GM19467 (cell line): Measurements from ENCODE around the gene INHBA.

Source experiments
- ATAC-seq: cut with Tn5 transposase; IDR thresholded peaks from one replicate; pipeline ENCODE4 v1.9.1; 2021; ENCODE audit warnings: mild to moderate bottlenecking, moderate library complexity; ENCODE audit not compliant: unreplicated experiment

Gene INHBA

DNA sequence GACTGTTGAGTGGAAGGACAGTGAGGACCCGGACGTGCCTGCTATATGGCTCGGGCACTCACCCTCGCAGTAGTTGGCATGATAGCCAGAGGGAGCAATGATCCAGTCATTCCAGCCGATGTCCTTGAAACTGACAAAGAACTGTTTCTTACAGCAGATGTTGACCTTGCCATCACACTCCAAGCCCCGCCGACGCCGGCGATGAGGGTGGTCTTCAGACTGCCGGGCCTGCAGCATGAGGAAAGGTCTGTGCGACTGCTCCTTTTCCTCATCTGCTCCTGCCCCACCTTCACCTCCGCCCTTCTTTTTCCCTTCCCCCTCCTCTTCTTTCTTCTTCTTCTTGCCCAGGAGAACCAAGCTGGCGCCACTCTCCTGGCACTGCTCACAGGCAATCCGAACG is 13.1 kb downstream of the INHBA start:
- ATAC-seq = no peak

DNA sequence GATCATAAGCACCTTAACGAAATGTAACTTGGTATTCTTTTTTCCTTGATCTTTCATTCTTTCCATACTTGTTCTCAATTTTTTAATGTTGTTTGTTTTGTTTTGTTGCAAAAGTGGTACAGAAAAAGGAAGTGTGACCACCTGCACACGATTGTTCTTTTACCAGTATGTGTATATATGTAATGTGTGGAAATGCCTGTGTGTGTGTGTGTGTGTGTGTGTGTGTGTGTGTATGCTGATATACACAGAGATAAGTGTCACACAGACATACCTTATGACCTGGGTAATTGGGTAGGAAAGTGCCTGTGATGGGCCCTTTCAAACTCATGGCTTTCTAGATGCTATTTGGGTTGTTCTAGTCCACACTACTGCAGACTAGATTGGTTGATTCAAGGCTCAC is 14.0 kb downstream of the INHBA start:
- no peak for ATAC-seq

DNA sequence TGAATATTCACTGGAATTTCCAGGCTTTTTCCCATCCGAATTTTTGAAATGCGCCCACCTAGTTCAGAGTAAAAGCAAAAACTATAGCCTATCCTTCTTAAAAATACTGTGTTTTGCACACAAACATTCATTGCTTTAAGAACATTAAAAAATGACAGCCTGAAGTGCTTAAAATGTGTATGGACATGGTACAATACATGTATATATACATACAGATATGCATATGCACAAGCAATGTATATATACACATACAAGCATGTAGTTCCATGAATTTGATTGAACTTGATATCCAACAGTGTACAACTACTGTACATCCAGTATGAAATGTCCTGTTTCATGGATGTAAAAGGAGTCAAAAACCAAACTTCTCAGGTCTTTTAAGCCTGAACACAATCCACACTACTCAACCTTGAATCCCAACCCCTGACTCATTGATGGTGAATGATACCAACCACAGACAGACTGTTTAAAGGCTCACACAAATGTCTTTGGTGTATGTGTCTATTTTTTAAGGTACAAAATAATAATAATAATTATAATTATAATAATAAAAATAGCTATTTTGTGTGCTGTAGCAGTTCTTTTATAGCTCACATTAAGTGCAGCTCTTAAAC is 14.8 kb downstream of the INHBA start:
- no peak for ATAC-seq

DNA sequence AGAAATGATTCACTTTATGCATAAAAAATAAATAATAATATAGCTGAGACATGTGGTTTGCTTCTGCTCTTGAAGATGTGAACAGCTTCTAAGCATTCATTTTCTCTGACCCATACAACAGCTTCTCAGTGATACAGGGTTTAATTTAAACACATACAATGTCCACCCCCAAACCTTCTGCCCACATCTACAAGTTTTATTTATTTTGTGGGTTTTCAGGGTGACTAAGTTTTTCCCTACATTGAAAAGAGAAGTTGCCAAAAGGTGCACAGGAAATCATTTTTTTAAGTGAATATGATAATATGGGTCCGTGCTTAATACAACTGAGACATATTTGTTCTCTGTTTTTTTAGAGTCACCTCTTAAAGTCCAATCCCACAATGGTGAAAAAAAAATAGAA is 17.2 kb downstream of the INHBA start:
- no peak for ATAC-seq

DNA sequence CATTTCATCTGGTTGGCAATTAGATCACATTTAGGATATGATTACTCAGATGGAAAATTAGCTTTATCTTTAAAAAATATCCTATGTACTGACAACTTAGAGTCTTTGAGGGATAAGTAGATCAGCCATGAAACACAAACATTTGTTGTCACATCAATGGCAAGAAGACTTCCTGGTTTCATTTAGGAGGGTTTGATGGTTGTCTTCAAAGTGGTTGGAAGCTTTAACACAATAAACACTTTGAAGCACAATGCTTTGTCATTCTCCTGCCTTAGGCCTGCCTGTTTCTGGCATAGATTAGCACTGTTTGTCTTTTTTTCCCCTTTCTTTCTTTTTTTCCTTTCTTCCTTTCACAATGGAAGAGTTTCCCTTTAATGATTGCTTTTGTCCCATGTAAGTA is 20.5 kb downstream of the INHBA start:
- ATAC-seq = no peak

DNA sequence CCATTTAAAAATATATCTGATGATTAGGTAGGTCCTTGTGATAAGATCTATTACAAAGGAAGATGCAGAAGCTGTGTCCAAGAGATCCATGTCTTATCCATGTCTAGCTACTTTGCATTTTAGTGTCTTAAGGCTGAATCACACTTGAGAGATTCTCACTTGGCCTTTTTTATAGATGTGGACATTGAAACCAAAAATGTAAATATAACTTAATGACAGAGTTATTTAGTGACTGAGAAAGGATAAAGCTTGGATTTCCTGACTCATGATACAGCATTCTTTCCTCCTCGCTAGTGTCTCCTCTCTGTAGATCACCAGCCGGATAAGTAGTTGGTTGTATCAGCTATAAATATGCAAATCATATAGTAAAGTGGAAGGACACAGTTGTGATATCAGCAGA is 23.3 kb downstream of the INHBA start:
- no peak for ATAC-seq

DNA sequence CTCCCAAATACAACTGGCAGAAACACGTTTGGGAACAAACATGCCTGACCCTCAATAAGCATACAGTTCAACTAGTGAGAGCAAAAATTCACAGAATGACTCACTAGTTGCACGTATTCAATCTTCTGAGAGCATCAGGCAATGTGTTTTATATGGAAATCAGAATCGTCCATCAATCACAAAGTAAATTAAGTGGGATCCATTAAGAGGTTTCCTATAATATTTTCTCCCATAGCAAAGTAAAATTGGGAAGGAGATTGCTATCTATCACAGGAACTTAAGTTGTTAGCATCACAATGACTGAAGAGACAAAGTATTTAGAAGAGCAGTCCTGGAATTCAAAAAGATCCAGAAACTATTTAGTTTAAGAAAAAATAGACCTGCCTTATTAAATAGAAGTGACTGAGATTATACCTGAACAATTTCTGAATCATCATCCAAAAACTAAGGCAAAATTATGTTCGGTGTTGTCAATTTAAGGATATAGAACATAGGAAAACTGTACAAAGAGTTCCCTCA is 28.3 kb downstream of the INHBA start:
- no peak for ATAC-seq

DNA sequence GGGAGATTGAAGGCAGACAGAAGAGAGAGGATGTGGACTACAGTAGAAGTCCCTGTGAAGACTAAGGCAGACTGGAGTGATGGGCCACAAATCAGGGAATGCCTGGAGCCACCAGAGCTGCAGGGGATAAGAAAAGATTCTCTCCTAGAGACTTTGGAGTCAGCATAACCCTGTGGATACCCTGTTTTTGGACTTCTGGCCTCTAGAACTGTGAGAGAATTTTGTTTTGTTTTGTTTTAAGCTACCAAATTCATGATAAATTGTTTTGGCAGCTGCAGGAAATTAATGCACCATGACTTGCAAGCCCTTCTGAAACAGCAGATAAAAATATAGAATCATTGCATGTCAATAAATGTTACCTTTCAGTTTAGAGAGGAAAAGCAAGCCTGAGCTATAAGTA is 41.3 kb downstream of the INHBA start:
- no peak for ATAC-seq

DNA sequence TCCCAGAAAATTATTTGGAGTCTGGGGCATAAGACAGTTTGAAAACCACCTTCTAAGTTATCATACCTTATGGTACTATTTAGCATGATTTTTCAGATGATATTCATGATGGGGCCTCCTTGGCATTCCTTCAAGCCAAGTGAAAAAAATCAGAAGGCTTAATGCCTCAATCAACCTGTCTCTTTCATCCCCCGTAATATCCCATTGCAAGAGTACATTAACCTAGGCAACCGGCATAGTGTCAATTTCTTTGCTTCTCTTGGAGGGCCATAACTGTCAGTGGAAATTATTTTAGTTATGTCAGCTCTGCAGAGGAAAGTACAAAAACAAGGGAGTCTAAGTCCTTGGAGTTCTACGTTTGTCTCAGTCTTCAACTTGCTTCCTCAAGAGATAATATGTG is 43.4 kb downstream of the INHBA start:
- ATAC-seq = no peak

DNA sequence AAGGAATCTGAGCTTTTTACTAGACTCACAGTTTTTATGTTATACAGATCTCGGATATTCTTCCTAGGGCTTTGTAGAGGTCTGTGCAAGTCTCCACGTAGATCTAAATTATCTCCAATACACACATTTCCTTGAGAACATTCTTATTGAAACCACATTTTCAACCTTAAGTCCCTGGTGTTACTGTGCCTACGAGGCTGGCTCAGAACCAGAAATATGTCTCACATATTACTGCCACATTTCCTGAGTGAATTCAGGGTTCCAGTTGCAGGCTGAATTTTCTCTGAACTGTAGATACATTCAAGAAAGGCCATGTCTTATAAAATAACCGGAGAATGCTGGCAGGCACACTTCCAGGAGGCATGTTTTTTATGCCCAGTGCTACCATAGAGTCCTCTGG is 46.5 kb downstream of the INHBA start:
- no peak for ATAC-seq

DNA sequence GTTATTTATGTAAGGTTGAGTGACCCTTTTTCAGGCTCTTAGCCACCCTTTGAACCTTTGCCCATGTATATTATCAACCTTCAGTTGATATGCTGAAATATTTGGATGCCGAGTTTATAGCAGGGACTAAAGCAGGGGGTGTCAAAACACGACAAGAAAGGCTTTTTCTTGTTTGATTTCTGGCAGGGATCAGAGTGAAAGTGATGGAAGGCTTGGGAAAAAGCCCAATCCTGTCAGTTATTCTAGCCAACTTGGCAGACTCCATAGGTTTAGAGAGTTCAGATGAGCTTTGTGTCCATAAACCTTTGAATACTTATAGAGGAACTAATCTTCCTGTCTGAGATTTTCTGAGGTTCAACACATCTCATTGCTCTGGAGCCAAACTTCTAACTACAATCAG is 47.5 kb downstream of the INHBA start:
- no peak for ATAC-seq

DNA sequence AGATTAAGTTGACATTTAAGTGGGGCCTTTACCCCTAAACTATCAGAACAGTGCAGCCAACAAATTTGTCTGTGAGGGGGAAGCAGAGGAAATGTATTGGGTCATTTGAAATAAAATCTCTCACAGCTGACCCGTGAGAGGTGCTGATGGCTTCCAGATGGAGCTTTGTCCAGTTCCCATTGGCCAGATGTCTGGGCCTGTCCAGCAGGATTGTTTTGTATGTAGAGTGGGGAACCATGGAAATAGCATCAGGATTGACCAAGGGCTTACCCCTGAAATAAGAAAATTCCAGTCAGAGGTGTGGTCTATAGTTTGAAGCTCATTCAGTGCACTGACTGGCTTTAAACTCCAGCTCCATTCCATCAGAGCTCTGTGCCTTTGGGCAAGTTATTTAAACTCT is 50.6 kb downstream of the INHBA start:
- no peak for ATAC-seq

DNA sequence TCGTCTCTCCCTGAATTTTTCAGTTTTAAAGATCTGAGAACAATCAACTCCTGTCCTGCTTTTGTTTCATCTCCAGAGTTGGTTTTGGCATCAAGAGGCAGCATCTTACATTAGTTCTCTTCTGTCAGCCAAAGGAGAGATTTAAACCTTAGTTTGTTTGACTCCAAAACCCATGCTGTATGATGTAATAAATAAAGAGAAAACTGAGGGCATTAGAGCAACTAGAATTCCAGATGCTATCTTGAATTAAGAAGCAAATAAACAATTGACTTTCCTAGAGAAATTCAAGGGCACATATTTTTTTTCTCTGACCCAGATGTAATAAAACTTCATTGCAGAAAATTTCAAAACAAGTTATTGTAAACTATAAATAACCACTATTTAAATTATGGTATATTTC is 54.4 kb downstream of the INHBA start:
- no peak for ATAC-seq

DNA sequence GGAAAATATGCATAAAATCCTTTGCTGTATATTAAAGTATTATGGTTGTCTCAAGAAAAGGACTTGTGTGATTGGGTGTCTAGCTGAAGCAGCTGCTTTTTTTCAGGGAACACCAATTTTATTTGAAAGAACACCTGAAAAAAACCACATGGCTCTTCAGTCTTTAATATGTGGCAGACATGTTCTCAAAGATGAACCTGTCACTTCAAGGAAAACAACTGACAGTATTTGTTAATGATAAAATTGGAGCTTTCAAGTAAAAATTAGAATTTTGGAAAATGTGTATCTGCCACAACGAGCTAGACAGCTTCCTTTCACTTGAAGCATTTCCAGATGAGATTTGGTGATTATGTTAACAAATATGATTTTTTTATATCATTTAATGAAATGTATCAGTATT is 59.3 kb downstream of the INHBA start:
- no peak for ATAC-seq

DNA sequence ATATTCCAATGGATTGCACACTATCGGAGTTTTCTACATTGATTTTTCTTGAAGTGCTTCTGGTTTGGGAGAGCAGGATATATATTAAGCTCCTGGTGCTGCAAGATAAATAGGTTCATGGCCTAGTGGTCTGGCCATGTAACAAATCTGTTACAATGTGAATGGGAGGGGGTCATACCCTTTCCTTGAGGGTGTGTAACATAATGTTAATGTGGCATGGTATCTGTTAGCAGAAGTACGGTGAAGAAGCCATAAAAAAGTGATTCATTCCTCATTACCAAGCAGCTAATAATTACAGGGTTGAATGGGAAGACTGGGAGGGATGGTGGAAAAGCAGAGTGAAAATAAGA is 61.2 kb downstream of the INHBA start:
- no peak for ATAC-seq

DNA sequence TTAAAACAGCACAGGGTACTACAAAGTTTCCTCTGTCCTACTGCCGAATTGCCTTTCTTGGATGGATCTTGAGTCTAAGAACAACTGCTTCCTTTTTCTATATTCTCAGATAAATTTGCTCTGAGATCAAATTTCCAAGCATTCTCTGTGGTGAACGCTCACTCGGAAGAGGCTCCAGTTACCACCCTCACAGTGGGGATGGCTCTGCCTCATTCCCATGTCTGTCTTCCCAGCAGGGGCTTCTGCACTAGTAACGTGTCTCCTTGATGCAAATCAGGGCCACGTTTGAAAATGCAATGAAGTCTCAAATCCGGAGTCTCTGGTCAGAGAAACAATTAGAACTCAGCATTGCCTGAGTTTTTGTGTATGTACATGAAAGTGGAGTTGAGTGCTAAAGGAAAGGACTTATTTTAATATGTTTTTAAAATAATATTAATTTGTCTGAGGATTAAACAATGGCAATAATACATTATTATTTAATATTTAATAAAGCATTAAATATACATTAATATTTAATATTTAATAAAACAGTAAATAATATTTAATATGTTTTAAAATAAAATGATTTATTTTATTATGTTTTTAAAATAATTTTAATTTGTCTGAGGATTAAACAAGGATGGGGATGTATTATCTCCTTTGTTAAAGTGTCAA is 61.8 kb downstream of the INHBA start:
- no peak for ATAC-seq

DNA sequence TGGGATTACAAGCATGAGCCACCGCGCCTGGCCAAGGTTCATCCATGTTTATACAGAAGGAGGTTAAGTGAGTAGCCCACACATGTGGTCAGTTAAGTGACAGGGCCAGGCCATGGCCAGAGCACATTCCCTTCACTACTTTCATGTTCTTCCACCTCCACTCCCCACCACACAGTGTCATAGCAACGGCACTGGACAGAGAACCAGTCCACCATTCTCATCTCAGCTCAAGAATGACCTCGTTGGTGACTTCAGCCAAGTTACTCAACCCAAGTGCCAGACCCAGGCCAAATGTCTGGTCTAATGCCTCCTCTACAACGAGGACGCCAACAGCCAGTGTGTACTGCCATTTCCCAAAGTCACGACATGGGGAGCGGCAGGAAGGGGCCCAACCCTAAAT is 62.4 kb downstream of the INHBA start:
- ATAC-seq = no peak

DNA sequence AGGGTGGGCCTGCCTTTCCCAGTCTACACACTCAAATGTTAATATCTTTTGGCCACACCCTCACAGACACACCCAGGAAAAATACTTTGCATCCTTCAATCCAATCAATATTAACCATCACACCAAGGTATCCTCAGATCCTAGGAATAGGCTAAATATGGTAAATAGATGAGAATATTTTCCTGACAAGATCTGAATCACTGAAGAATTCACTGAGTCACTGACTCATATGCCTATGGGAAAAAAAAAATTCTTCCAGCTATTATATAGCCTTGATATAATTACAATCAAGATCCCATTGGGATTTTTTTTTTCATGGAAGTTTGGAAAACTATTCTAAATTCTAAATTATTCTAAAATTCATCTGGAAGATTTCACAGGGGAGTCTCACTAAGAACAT is 65.8 kb downstream of the INHBA start:
- no peak for ATAC-seq
